Fibroblast of lung (primary cell): Measurements from ENCODE around the gene BABAM2.

Experiments
- EZH2 ChIP-seq: IDR thresholded peaks from 2 replicates; pipeline ENCODE4 v1.5.1; 2012; ENCODE audit warnings: low read length, control low read depth, mild to moderate bottlenecking; ENCODE audit errors: missing control alignments
- TF ChIP-seq, protein P1 (sequence below), 2 donors: IDR thresholded peaks in 1 of 2; conservative IDR thresholded peaks in 1 of 2; 1 replicate in 1 of 2; 2 replicates in 1 of 2; pipeline ENCODE4 v1.5.1; 2011 to 2012; ENCODE audit warnings: low read length in 2 of 2, control low read depth in 1 of 2, inconsistent platforms in 1 of 2, low read depth in 1 of 2, mild to moderate bottlenecking in 1 of 2

DNA sequence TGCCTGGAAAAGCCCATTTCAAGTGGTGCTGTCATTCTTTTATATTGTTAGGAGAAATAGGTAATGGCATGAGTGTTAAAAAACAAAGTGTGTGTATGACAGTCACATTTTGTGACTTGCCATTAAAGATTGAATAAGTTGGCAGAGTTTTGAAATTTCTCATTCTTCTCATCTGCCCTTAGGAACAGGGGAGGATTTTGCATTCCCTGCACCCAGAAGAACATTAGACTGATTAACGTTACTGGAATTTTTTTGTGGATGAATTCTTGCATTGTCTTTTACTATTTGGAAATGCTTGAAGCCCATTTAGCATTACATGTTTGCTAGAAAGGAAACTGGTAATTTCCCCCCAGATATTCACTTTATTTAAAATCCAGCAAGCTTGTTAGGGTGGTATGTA is 162.2 kb downstream of the BABAM2 start:
- TF ChIP-seq, protein P1, sequence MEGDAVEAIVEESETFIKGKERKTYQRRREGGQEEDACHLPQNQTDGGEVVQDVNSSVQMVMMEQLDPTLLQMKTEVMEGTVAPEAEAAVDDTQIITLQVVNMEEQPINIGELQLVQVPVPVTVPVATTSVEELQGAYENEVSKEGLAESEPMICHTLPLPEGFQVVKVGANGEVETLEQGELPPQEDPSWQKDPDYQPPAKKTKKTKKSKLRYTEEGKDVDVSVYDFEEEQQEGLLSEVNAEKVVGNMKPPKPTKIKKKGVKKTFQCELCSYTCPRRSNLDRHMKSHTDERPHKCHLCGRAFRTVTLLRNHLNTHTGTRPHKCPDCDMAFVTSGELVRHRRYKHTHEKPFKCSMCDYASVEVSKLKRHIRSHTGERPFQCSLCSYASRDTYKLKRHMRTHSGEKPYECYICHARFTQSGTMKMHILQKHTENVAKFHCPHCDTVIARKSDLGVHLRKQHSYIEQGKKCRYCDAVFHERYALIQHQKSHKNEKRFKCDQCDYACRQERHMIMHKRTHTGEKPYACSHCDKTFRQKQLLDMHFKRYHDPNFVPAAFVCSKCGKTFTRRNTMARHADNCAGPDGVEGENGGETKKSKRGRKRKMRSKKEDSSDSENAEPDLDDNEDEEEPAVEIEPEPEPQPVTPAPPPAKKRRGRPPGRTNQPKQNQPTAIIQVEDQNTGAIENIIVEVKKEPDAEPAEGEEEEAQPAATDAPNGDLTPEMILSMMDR (conservative IDR thresholded peaks at IDR 0.05 in 1 of 2, IDR thresholded peaks at IDR 0.05 in 1 of 2; ENCODE audit: low read depth in 1 of 2, low read length in 2 of 2): no peak
- TF ChIP-seq EZH2: no peak
